Muscle layer of colon (tissue), 2 donors: ENCODE results near the gene ARNT2.

Source experiments
- H3K27ac ChIP-seq: one replicate; pipeline ENCODE4 v1.7.0; 2013; ENCODE audit warnings: low read depth, mild to moderate bottlenecking, low read length, moderate library complexity
- H3K27me3 ChIP-seq, 2 donors: one replicate each; pipeline ENCODE4 v1.7.0; 2013; ENCODE audit warnings: low read length in 2 of 2, mild to moderate bottlenecking in 2 of 2; ENCODE audit not compliant: insufficient read depth in 2 of 2, control insufficient read depth in 1 of 2
- H3K36me3 ChIP-seq: one replicate; pipeline ENCODE4 v1.7.0; 2013; ENCODE audit warnings: mild to moderate bottlenecking, low read length; ENCODE audit not compliant: insufficient read depth
- H3K4me1 ChIP-seq: one replicate; pipeline ENCODE4 v1.7.0; 2013; ENCODE audit warnings: mild to moderate bottlenecking, low read length; ENCODE audit not compliant: insufficient read depth
- H3K4me3 ChIP-seq, 2 donors: one replicate each; pipeline ENCODE4 v1.7.0; 2013; ENCODE audit warnings: low read length in 2 of 2, low read depth in 1 of 2, mild to moderate bottlenecking in 1 of 2, moderate library complexity in 1 of 2
- H3K9ac ChIP-seq: one replicate; pipeline ENCODE4 v1.7.0; 2013; ENCODE audit warnings: low read length
- H3K9me3 ChIP-seq: one replicate; pipeline ENCODE4 v1.7.0; 2013; ENCODE audit warnings: mild to moderate bottlenecking, low read length
- donor health status: abdominal sarcoma.
- donor health status: Adenocarcinoma of cecum.

ARNT2 gene

GRCh38 chr15:80471881-80472280, 67.7 kb downstream of the ARNT2 start:
- peaks cover 16% of the 10 kb centered on the region for H3K36me3 ChIP-seq
- no peaks in the 10 kb centered on the region for H3K4me1 ChIP-seq
- no peak overlapping the region for H3K4me3 ChIP-seq
- no peak overlapping the region for H3K27ac ChIP-seq
- H3K9ac ChIP-seq: no peak overlapping the region
- no peaks in the 10 kb centered on the region for H3K9me3 ChIP-seq
- H3K27me3 ChIP-seq: no peaks in the 10 kb centered on the region

GRCh38 chr15:80473286-80474223, 69.4 kb downstream of the ARNT2 start:
- Histone ChIP-seq H3K27ac (no peak overlapping the region), H3K4me1 (no peaks in the 10 kb centered on the region), H3K36me3 (peaks cover 16% of the 10 kb centered on the region), H3K27me3 (no peaks in the 10 kb centered on the region), H3K4me3 (no peak overlapping the region), H3K9ac (no peak overlapping the region), H3K9me3 (no peaks in the 10 kb centered on the region)

GRCh38 chr15:80474224-80475215, 70.3 kb downstream of the ARNT2 start:
- Histone ChIP-seq H3K9ac (no peak overlapping the region), H3K9me3 (no peaks in the 10 kb centered on the region), H3K27me3 (no peaks in the 10 kb centered on the region), H3K36me3 (peaks cover 16% of the 10 kb centered on the region), H3K27ac (no peak overlapping the region), H3K4me1 (no peaks in the 10 kb centered on the region), H3K4me3 (no peak overlapping the region)

- Histone ChIP-seq H3K27ac (no peak overlapping the region), H3K9ac (no peak overlapping the region), H3K4me1 (peaks cover 7% of the 10 kb centered on the region), H3K4me3 (no peak overlapping the region), H3K36me3 (peaks cover 14% of the 10 kb centered on the region), H3K9me3 (no peaks in the 10 kb centered on the region), H3K27me3 (no peaks in the 10 kb centered on the region)
Observed at GRCh38 chr15:80475572-80475971, 71.4 kb downstream of the ARNT2 start.

GRCh38 chr15:80476036-80476435, 71.9 kb downstream of the ARNT2 start:
- H3K9ac ChIP-seq: no peak overlapping the region
- no peak overlapping the region for H3K27ac ChIP-seq
- H3K9me3 ChIP-seq: no peaks in the 10 kb centered on the region
- peaks cover 12% of the 10 kb centered on the region for H3K4me1 ChIP-seq
- H3K36me3 ChIP-seq: peaks cover 10% of the 10 kb centered on the region
- H3K4me3 ChIP-seq: no peak overlapping the region
- no peaks in the 10 kb centered on the region for H3K27me3 ChIP-seq

GRCh38 chr15:80478075-80478474, 73.9 kb downstream of the ARNT2 start:
- Histone ChIP-seq H3K36me3 (peaks cover 9% of the 10 kb centered on the region), H3K4me3 (no peak overlapping the region), H3K27ac (no peak overlapping the region), H3K9ac (no peak overlapping the region), H3K9me3 (no peaks in the 10 kb centered on the region), H3K27me3 (no peaks in the 10 kb centered on the region), H3K4me1 (peaks cover 21% of the 10 kb centered on the region)

DNA sequence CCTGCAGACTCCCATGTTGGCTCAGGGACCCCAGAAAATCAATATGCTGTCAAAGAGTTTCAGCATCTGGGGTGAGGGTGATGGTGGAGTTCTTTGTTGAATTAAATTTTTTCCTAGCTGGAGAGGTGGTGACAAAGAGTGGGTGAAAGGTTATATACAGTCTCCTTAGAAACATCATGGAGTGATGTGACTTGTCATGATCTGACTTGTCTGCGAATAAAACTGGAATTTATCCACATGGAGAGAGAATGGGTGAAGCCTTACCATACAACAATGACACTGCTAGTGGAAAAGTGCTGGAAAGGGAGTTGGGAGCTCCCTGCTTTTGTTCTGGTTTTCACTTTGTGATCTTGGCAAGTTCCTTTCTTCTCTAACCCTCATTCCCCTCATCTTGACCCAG, 75.0 kb downstream of the ARNT2 start:
- no peak overlapping the region for H3K9ac ChIP-seq
- H3K4me1 ChIP-seq: peaks cover 32% of the 10 kb centered on the region
- no peak overlapping the region for H3K27ac ChIP-seq

GRCh38 chr15:80480171-80480811, 76.1 kb downstream of the ARNT2 start:
- Histone ChIP-seq H3K27me3 (no peaks in the 10 kb centered on the region), H3K9me3 (no peaks in the 10 kb centered on the region), H3K36me3 (no peaks in the 10 kb centered on the region), H3K9ac (no peak overlapping the region), H3K4me1 (peaks cover 42% of the 10 kb centered on the region), H3K4me3 (no peak overlapping the region), H3K27ac (no peak overlapping the region)

More for the DNA sequence above, 75.0 kb downstream of the ARNT2 start:
- peaks cover 4% of the 10 kb centered on the region for H3K36me3 ChIP-seq
- no peak overlapping the region for H3K4me3 ChIP-seq
- H3K9me3 ChIP-seq: no peaks in the 10 kb centered on the region
- H3K27me3 ChIP-seq: no peaks in the 10 kb centered on the region

DNA sequence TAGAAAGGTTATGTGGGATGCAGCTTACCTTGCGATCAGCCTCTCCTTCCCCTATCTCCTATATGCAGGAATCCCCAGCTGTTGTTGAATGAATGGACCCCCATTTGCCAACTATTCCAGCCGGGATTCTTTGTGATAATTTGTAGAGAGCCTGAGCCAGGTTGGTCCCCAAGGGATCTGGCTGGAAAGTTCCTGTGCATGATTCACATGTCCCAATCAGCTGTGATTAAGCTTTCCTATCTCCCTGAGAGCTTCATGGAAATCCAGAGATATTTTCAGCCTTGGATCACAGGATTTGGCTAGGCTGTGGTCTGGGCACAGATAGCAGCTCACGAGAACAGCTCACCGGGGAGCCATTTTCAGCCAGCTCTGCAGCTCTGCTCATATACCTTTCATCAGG, 76.7 kb downstream of the ARNT2 start:
- no peaks in the 10 kb centered on the region for H3K9me3 ChIP-seq
- no peak overlapping the region for H3K4me3 ChIP-seq
- H3K4me1 ChIP-seq: peaks cover 42% of the 10 kb centered on the region
- no peak overlapping the region for H3K27ac ChIP-seq
- no peaks in the 10 kb centered on the region for H3K27me3 ChIP-seq
- no peaks in the 10 kb centered on the region for H3K36me3 ChIP-seq
- H3K9ac ChIP-seq: no peak overlapping the region

DNA sequence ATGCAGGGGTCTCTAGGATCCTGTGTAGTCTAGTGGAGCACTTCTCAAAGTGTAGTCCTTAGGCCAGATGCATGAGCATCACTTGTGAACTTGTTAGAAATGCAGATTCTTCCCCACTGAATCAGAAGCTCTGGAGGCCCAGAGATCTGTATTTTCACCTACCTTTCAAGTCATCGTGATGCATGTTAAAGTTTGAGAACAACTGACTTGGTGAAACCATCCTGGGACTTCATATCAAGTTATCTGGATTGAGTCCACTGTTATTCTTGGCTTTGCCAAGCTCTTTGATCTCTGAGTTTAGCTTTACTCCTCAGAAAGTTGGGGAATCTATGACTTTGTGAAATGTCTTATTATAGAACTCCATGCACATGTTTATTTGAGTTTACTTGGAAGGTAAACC, 78.5 kb downstream of the ARNT2 start:
- H3K27ac ChIP-seq: no peak overlapping the region
- no peaks in the 10 kb centered on the region for H3K9me3 ChIP-seq
- no peak overlapping the region for H3K9ac ChIP-seq
- peaks cover 42% of the 10 kb centered on the region for H3K4me1 ChIP-seq
- no peak overlapping the region for H3K4me3 ChIP-seq
- H3K27me3 ChIP-seq: no peaks in the 10 kb centered on the region
- no peaks in the 10 kb centered on the region for H3K36me3 ChIP-seq

- peaks cover 42% of the 10 kb centered on the region for H3K4me1 ChIP-seq
- no peaks in the 10 kb centered on the region for H3K36me3 ChIP-seq
- no peaks in the 10 kb centered on the region for H3K27me3 ChIP-seq
- H3K27ac ChIP-seq: no peak overlapping the region
- no peak overlapping the region for H3K4me3 ChIP-seq
- H3K9ac ChIP-seq: no peak overlapping the region
- H3K9me3 ChIP-seq: no peaks in the 10 kb centered on the region
Observed at GRCh38 chr15:80483725-80484161, 79.6 kb downstream of the ARNT2 start.
